ENCODE data around the gene GPR55.
"Not testable (repeated sequence)": the region's sequence is repeated elsewhere in the genome, so short reads cannot be mapped to it uniquely, and the experiment has no call there.

The GPR55 gene

DNA sequence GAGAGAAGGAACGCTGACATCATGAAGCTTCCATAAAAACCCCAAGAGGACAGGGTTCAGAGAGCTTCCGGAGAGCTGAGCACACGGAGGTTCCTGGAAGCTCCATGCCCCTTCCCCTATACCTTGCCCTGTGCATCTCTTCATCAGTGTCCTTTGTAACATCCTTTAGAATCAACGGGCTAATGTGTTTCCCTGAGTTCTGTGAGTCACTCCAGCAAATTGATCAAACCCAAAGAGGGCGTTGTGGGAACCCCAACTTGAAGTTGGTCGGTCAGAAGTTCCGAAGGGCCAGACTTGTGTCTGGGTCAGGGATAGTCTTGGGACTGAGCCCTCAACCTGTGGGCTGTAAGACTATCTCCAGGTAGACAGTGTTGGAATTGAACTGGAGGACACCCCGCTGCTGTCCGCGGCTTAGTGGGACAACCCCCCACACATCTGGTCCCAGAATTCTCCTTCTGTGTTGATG is 25.9 kb upstream of the GPR55 start:
- DNase-seq (ENCODE audit: low spot score): no peak

DNA sequence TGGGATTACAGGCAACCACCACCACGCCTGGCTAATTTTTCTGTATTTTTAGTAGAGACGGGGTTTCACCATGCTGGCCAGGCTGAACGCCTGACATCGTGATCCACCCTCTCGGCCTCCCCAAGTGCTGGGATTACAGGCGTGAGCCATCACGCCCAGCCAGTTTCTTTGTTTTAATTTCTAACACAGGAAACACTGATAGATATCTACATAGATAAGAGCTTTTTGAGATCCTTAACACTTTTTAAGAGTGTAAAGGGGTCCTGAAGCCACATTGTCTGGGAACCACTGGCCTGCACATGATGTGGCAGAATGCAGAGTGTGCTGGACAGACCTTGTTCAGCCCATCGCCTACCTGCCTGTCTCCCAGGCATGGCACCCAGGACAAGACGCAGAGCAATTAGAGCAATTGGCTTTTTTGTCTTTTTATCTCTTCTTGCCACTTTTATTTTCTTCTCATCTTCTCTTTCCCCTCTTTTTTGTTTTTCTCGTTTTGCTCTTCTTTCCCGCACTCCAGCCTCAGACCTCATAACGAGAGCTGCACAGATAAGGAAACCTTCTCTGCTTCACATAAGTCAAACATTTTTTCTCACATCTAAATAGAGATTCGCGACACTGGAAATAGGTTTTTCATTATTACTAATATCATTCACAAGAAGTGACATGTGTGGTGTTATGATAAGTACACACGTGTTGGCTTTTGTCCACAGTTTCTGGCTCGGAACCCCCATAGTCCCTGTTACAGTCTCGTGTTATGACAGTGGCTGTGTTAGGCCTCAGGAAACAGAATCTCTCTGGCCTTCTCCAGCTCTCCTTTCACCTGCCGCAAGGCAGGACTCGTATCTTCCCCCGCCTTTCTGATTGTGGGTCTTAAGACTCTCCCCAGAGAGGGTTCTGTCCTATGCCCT is 25.2 kb upstream of the GPR55 start:
- no peak for DNase-seq (ENCODE audit: low spot score)

DNA sequence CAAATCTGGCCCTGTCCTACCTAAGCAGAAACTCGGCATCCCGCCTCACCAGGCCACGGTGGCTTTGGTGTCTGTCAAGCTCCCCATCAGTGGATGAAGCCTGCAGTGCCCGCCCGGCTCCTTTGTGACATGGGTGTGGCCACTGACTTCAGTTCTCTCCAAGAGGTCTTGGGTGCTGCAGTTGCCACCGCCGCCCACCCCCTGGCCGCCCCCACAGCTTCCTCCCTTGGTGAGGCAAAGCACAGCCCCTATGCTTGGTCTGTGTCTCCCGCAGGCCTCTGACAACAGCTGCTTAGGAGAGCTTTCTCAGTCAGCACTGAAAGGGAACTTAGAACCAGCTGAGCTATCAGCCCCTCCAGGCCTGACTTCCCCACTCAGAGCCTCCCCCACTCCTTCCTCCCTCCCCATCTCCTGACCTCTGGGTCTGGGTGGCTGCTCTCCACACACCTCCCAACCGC is 22.9 kb upstream of the GPR55 start:
- DNase-seq (ENCODE audit: low spot score): no peak

DNA sequence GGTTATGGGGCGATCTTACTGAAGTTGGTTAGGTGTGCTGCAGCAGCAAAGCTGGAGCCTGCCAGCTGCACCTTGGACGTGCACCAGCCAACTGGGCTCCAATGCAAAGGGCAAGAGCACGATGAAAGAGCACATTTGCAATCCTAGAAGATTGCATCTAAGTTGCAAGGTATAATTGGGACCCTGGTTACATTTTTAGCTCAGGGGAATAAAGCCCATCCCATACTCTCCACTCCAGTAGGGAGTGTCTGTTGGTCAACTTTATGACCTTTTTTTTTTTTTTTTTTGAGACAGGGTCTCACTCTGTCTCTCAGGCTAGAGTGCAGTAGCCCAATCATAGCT is 22.2 kb upstream of the GPR55 start:
- DNase-seq (ENCODE audit: low spot score): no peak

DNA sequence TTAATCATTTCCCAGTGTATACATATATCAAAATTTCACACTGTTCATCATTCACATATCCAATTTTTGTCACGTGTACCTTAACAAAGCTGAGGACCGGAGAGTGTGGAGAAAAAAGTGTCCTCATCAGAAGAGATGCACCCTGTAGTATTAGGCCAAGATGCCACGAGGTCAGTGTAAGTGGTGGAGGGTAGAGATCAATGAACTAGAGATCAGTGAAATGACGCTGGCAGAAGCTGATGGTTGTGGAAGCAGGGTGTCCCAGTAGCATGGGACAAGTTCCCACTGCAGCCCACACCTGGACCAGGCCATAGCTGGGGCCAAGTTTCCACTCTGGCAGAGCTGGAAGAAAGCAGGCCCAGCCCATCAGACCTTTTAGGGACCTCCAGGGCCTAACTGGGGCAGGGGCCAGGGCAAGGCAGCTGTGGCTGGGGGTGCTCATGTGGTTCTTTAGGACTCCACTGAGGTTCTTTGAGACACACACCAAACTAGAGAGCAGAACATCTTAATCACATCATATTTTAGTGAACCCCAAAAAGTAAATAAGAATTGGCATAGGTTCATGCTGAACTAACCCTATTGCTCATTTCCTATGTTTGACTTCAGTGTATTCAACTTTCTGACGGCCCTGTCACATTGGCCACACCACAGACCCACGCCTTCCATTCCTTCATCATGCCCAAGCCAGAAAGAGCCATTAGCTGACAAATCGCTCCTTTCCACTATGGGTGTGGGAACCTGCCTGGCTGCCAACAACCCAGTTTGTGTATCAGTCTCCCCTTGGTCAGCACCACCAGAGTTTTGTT is 21.6 kb upstream of the GPR55 start:
- no peak for DNase-seq (ENCODE audit: low spot score)

DNA sequence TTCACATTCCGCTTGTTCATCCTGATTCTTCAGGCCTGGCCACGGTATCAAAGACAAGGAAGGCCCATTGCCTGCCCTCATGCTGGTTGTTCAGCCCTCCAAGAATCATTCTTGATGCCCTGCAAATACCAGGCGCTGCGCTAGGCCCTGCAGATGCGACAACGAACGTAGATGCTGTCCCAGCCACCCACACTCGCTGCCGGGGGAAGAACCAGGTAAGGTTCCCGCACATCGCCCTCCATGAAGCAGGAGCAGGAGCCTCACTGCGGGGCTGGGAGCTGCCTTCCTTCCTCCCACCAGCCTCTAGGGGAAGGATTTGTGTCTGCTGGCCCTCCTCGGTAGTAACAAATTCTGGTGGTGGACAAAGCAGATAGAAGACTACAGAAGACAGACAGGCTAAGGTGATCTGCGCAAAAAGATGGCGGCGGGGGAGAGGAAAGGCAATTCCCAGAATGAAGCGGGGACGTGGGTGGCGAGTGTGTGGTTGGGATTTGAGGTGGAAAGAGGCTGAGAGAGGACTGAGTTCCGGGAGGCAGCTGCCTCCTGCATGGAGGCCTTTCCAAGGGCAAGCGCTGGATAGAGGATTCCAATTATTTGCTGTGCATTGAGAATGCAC is 19.8 kb upstream of the GPR55 start:
- no peak for DNase-seq (ENCODE audit: low spot score)

DNA sequence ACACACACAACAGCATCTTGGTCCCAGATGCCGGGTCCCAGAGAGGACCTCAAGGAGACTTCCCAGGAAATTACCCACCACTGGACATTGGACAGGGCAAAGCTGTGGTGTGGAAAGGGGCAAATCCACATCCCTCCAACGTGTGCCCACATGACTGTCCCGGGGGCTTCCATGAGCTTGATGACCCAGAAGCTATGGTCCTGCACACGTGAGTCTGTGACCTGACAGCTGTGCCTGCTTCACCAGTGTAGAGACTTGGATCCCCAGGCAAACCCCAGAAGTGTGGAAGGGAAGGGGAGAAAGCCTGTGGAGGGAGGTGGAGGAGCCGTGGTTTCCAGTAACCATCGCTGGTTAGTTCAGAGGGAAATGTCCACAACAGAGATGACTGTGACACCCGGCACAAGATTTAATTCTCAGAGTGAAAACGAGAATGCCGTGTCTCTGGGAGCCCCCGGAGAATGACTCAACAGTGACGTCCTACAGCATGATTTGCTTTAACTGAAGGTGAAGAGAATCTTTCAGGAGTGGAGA is 19.1 kb upstream of the GPR55 start:
- DNase-seq (ENCODE audit: low spot score): no peak

DNA sequence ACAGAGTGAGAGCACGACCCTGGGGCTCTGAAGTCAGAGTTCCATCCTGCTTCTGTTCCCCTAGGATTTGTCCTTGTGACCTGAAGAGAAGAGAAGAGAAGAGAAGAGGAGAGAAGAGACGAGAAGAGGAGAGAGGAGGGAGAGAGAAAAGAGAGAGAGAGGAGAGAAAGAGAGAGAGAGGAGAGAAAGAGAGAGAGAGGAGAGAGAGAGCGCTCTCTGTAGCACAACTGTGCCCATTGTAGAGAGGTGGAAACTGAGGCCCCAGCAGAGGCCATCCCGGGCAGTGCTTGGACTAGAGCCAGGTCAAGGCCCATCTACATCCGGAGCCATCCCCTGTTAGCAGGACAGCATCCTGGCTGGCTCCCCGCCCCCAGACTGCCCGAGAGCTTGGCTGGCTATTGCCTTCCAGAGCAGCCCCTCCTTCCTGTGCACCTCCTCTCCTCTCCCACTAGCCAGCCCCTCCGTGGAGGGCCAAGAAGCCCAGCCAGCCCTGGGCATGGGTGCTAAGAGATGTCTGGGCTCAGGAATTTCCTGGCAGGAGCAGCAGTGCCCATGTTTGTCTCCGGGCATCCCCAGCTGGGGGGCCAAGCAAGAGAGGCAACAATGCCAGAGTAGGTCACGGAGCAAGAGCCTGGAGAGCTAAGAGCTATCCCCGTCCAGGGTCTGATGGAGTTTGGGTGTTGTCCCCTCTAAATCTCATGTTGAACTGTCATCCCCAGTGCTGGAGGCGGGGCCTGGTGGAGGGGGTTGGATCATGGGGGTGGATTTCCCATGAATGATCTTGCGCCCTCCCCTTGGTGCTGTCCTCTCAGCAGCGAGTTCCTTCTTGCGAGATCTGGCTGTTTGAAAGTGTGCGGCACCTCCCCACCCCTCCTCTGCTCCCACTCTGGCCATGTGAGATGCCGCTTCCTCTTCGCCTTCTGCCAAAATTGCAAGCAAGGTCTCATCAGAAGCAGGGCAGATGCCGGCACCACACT is 18.2 kb upstream of the GPR55 start:
- DNase-seq (ENCODE audit: low spot score): peak; percentile 10

DNA sequence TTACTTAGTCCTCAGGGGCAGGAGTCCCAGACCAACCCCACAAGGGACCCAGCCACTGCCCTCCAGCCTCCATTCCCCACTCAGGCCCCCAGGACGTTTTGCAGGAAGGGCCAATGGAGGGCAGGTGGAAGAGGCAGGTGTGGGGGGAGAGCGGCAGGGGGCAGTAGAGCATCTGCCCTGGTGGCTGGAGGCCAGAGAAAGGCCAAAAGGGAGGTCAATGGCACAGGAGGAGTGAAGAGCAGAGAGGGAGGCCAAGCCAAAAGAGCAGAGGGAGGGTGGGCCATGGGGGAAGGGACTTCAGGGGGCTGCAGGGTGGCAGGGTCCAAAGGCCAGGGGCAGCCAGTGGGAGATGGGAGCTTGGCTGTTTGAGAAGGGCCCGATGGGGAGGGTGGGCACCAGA is 17.3 kb upstream of the GPR55 start:
- DNase-seq (ENCODE audit: low spot score): no peak

DNA sequence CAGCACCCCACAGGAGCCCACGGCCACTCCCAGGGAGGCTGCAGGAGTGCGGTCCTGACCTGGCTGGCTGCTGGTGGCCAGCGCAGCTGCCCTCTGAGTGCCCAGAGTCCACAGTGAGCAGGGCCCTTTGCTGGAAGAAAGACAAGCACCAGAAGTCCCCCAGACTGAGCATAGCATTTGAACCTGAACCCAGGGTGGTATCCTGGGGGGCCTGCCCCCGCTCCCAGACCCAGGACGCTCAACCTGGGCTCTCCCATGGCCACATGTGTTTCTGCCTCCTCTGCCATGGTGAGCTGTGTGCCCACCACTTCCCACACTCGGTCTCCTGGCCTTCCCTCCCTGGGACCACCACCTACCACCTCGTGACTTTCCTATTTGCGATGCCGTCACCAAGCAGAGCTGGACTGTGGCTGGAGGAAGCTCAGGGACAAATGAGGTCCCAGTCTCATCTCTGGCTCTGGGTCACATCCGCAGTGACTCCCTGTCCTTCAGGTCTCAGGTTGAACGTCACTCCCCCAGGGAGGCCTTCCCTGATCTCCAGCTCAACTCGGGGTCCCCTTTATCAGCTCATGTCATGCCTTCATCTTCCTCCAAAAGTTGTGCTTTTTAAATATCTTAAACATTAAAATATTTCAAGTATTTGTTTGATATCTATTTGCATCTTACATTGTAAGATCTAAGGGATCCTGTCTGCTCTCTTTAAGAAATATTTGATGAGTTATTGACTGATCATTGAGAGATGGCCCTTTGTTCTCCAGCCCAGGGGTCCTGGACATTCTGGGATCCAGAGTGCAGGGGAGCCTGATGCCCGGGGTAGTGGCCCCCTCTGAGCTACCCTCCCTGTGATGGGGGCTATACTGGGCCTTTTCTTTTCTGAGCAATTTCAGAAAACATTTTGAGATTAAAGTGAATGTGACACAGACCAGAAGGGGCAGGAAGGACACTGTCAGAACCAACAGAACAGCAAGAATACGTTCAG is 16.4 kb upstream of the GPR55 start:
- no peak for DNase-seq (ENCODE audit: low spot score)

DNA sequence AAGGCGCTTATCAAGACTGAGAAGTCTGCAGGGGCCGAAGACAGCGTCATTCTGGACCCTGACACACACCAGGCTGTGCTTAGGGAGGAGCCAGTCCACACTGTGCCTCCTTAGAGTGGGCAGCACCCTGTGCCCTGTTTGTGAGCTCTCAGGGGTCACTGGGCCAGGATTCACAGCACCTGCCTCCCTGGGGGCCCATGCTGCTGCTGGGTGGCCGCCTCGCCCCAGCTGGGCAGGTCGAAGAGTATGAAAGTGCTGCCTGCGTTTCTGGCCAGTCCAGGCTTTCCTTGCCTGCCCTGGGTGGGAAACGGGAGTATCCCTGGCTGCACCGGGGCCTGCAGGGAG is 15.4 kb upstream of the GPR55 start:
- DNase-seq (ENCODE audit: low spot score): no peak

DNA sequence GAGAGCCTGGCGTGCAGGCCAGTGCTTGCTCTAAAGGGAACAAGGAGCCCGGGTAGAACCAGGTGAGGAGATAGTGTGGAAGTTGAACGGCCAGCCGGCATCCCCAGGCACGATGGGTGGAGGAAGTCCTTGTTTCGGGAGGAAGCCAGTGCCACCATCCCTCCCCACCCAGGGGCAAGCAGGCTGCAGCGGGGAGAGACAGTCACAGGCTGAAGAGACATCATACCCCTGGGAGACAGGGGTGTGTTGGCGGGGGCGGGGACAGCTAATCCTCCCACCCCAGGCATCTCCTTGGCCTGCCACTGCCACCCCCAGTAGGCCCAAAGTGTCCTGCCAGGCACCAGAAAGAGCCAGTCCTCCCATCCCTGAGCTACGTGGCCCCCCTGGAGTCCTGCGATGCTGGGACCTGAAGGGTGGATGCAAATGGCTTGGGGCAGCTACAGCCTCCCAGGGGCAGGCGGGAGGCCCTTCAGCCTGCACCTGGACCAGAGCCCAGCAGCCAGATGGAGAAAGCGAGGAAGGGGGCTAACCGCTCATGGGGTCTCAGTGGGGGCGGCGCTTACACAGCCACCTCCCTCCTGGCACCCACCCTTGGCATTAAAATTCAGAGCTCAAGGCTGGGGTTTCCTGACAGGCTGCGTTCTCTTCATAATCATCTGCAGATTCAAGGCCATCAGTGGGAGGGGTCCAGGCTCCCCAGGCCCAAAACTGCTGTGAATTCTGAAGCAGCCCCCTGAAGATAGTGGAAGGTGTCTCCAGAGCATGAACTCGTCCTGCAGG is 14.8 kb upstream of the GPR55 start:
- DNase-seq (ENCODE audit: low spot score): no peak

DNA sequence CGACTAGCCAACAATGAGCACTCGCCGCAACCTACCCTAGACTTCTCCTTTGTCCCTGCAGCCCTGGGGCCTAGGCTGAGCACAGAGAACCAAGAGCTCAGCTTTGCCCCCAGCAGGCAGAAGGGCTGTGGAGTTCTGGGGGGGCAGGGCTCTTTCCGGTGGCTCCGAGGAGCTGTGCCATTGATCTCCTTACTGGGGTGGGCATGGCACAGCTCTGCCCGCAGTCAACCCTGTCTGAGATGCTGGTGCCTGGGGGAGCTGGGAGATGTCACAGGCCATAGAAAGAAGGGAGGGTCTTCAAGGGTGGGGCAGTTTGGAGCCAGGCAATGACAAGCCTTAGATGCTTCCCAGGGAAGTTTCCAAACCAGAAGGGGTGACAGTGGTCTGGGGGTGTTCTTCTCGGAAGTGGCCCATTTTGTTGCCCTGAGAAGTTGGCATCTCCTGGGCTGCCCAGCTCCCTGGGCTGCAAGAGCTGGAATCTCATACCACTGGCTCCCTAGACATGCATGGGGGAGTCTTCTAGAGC is 14.1 kb upstream of the GPR55 start:
- DNase-seq (ENCODE audit: low spot score): no peak

DNA sequence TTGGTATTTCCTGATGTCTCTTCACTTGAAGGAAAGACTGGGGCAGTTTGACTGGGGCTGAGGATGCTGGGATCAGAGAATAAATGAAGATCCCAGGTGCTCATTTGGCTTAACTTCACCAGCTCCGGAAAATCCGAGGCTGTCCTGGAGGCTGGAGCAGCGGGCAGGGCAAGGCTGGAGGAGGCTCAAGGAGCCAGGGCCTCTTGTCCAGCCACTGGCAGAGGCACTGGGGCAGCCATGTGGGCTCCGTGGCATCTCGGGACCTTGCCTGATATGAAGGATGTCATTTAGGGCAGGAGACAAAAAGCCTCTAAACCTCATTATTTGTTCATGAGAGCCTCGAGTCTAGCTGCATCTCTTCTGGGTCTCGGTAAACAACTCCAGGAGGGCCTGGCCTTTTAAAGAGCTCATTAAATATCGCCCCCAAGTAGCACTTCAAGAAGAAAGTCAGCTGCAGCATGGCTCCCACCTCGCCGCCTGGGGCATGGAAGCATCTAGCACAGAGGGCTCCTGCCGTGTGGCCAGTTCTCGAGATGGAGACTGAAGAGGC is 13.5 kb upstream of the GPR55 start:
- DNase-seq (ENCODE audit: low spot score): no peak

DNA sequence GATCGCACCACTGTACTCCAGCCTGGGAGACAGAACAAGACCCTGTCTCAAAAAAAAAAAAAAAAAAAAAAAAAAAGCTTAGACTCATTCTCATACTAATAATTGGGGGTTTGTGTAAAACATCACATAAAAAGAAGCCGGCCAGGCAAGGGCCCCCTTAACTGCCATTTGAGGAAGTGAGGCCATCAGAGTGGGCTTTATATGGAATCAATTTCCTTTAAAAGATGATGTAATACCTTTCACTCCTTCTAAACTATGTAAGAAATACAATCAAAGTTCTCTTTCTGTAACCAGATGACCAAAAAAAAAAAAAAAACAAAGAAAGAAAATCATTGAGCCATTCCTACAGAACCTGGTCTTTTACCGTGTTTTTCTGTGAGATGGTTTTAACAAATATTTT is 13.1 kb upstream of the GPR55 start:
- DNase-seq (ENCODE audit: low spot score): no peak

DNA sequence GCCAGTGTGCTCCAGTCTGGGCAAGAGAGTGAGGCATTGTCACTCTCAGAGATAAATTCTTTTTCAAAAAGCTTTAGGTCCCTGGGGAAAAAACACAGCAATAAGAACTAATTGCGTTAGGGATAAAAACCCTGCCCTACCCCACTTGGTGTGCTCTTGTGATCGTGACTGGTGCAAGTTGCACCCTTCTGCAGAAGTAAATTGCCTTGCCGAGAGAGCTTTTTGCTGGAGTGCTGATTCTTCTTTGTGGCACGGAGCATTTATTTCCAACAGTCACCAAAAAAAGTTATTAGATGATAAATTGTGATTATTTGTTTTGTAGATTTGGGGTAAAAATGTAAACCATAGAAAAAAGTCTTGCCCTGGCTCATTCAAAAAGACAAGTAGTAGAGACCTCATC is 12.3 kb upstream of the GPR55 start:
- no peak for DNase-seq (ENCODE audit: low spot score)

DNA sequence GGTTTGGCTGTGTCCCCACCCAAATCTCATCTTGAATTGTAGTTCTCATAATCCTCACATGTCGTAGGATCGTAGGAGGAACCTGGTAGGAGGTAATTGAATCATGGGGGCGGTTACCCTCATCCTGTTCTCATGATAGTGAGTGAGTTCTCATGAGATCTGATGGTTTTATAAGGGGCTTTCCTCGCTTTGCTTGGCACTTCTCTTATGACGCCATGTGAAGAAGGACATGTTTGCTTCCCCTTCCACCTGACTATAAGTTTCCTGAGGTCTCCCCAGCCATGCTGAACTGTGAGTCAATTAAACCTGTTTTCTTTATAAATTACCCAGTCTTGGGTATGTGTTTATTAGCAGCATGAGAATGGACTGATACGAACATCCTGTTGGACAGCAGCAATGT is 11.2 kb upstream of the GPR55 start:
- not testable (repeated sequence) for DNase-seq (ENCODE audit: low spot score)

DNA sequence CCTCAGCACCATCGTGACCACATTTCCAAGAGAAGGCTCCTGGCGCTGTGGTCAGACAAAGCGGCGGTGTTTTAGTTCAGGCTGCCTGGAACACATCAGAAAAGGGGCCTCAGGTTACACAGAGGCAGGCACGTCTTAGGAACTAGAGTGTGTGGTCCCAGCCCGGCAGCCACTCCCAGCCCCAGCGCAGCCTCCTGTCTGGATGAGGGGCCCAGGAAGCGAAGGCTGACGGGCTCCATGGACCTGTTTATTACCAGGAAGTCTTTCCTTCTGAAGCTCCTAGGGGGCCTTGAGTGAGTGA is 10.0 kb upstream of the GPR55 start:
- DNase-seq (ENCODE audit: low spot score): no peak

All from NAMALWA (cell line).